GOT3 (cell line): ENCODE results near the gene MIA.
"Not testable (repeated sequence)": the region's sequence is repeated elsewhere in the genome, so short reads cannot be mapped to it uniquely, and the experiment has no call there.

Experiments used
- DNase-seq: peaks from one replicate; lab custom pipeline; 2025; ENCODE audit warnings: mixed read lengths; lab: John Stamatoyannopoulos, UW

MIA gene

GRCh38 chr19:40822704-40823553, 47.6 kb downstream of the MIA start:
- not testable (repeated sequence) for DNase-seq

DNA sequence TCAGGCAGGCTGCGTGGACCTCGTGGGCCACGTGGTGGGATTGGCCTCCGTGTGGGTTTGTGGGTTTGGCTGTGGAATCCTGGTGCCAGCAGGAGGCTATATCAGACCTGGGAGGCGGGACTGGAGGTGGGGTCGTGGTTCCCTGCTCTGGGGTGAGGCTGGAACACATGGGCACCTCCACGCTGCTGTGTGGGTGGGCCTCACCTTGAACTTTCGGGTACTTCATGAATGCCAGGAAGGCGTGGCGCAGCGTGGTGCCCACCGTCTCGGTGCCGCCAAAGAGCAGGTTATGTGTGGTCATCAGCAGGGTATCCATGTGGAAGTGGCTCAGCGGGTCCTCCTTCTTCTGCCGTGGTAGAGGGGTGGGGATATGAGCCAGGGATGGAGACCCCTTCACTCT, 49.6 kb downstream of the MIA start:
- DNase-seq, result not testable (repeated sequence)

DNA sequence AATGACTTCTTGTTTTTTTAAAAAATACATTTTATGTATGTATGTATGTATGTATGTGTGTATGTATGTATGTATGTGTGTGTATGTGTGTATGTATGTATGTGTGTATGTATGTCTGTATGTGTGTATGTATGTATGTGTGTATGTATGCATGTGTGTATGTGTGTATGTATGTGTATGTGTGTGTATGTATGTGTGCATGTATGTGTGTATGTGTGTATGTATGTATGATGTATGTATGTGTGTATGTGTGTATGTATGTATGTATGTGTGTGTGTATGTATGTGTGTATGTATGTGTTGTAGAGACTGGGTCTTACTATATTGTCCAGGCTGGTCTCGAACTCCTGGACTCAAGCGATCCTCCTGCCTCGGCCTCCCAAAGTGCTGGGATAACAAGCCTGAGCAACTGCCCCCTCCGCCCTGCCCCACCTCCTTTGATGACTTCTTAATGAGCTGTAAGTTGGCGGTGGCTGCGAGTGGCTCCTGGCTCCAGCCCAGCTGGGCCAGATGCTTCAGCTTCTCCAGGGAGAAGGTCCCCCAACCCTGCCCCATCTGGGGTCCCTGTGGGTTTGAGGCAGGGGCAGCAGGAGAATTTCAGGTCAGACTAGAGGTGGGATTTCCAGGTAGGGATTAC, 50.3 kb downstream of the MIA start:
- not testable (repeated sequence) for DNase-seq

DNA sequence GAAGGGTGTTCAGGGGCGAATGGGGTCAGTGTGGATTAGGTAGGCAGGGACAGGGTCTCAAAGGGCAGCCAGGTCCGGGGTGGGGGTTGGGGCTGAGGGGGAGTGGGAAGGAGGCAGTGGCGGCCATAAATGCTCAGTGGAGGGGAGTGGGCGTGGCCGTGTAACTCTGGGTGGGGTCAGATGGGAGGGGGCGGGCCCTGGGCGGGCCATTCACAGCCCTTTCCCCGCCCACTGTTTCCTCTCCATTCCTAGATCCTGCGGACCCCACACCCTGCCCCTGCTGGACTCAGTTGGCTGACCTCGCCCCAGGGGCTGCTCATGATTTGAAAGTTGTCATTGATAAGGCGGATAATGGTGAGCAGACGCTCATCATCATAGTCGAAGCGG, 51.0 kb downstream of the MIA start:
- DNase-seq, result not testable (repeated sequence)

GRCh38 chr19:40826699-40827385, 51.5 kb downstream of the MIA start:
- not testable (repeated sequence) for DNase-seq
